Activated CD4-positive, CD25-positive, alpha-beta regulatory T cell (primary cell): ENCODE measurements around the gene STAC3.

Experiments
- DNase-seq, 4 experiments: peaks; one replicate each; lab custom pipeline; 2025; lab: John Stamatoyannopoulos, UW

The STAC3 gene

GRCh38 chr12:57210461-57210860, 40.5 kb downstream of the STAC3 start:
- DNase-seq: no peak

- DNase-seq: no peak
Measured at GRCh38 chr12:57209916-57210315, 41.1 kb downstream of the STAC3 start.

GRCh38 chr12:57208631-57209282, 42.2 kb downstream of the STAC3 start:
- no peak for DNase-seq

- DNase-seq: no peak
Measured at GRCh38 chr12:57207731-57208630, 43.0 kb downstream of the STAC3 start.

GRCh38 chr12:57205931-57206330, 45.1 kb downstream of the STAC3 start:
- DNase-seq: no peak

- no peak for DNase-seq
Measured at GRCh38 chr12:57205186-57205585, 45.8 kb downstream of the STAC3 start.

- DNase-seq: no peak
Measured at GRCh38 chr12:57204454-57204853, 46.5 kb downstream of the STAC3 start.

GRCh38 chr12:57203791-57204190, 47.2 kb downstream of the STAC3 start:
- DNase-seq: no peak

GRCh38 chr12:57203201-57203600, 47.8 kb downstream of the STAC3 start:
- no peak for DNase-seq

- no peak for DNase-seq
Measured at GRCh38 chr12:57202321-57202720, 48.7 kb downstream of the STAC3 start.

GRCh38 chr12:57201631-57202030, 49.4 kb downstream of the STAC3 start:
- no peak for DNase-seq

GRCh38 chr12:57201219-57201618, 49.8 kb downstream of the STAC3 start:
- DNase-seq: no peak

GRCh38 chr12:57200497-57200896, 50.5 kb downstream of the STAC3 start:
- no peak for DNase-seq

GRCh38 chr12:57199191-57199590, 51.8 kb downstream of the STAC3 start:
- DNase-seq: no peak

GRCh38 chr12:57198329-57198728, 52.7 kb downstream of the STAC3 start:
- DNase-seq: no peak

- no peak for DNase-seq
Measured at GRCh38 chr12:57196956-57197355, 54.0 kb downstream of the STAC3 start.

- DNase-seq: no peak
Measured at GRCh38 chr12:57196439-57196838, 54.5 kb downstream of the STAC3 start.

- no peak for DNase-seq
Measured at GRCh38 chr12:57195611-57196371, 55.2 kb downstream of the STAC3 start.

- no peak for DNase-seq
Measured at GRCh38 chr12:57195186-57195585, 55.8 kb downstream of the STAC3 start.

- no peak for DNase-seq
Measured at GRCh38 chr12:57194253-57194652, 56.7 kb downstream of the STAC3 start.

- DNase-seq: no peak
Measured at GRCh38 chr12:57193706-57194245, 57.2 kb downstream of the STAC3 start.
